Ascending aorta (tissue), 2 donors: ENCODE data around the gene BRWD1. TPM values are rescaled to one million over a fixed set of nuclear protein-coding genes. Genes with fewer than 3 reads are reported as not detected.

Experiments used
- DNase-seq, 2 donors: peaks; one replicate each; pipeline ENCODE4 v3.0.0-alpha.2; 2019; ENCODE audit warnings: low spot score in 2 of 2
- H3K27ac ChIP-seq, 2 donors: fragments of 200-600 bp; sonication (generic); one replicate each; pipeline ENCODE4 v1.5.1; 2016 to 2017; ENCODE audit warnings: mild to moderate bottlenecking in 1 of 2
- H3K27me3 ChIP-seq: fragments of 200-600 bp; sonication (generic); one replicate; pipeline ENCODE4 v1.5.1; 2017
- H3K36me3 ChIP-seq, 2 donors: fragments of 200-600 bp; sonication (generic); one replicate each; pipeline ENCODE4 v1.5.1; 2016
- H3K4me1 ChIP-seq, 2 donors: fragments of 200-600 bp; sonication (generic); one replicate each; pipeline ENCODE4 v1.5.1; 2016 to 2017; ENCODE audit warnings: mild to moderate bottlenecking in 1 of 2
- H3K4me3 ChIP-seq, 2 donors: fragments of 200-600 bp; sonication (generic); one replicate each; pipeline ENCODE4 v1.5.1; 2016 to 2017; ENCODE audit warnings: mild to moderate bottlenecking in 1 of 2
- H3K9me3 ChIP-seq, 2 donors: fragments of 200-600 bp; sonication (generic); one replicate each; pipeline ENCODE4 v1.5.1; 2016
- CTCF ChIP-seq, 3 experiments: fragments of 200-600 bp in 2 of 3; fragments of 450-650 bp in 1 of 3; sonication (generic) in 2 of 3; IDR thresholded peaks; one replicate each; pipeline ENCODE4 v1.5.1; 2016 to 2019; ENCODE audit warnings: antibody characterized with exemption in 3 of 3, mild to moderate bottlenecking in 1 of 3, moderate library complexity in 1 of 3
- intact Hi-C: fragments of 100-400 bp; cut with DNase I; formaldehyde crosslinking; loops from one replicate; pipeline ENCODE4 v1.15.1; 2023
- total RNA-seq: library from RNA; depleted of rRNA; stranded (reverse); fragments of >200 nt; gene quantifications from one replicate; pipeline ENCODE4 v1.1.0, GENCODE V29; 2016

The BRWD1 gene
- total RNA-seq, 1 donor from 2014 or later: 15.4 TPM

- no peak overlapping the region for H3K27ac ChIP-seq
- intact Hi-C loops: no loop called here
- no peaks in the 10 kb centered on the region for H3K4me1 ChIP-seq
- H3K27me3 ChIP-seq: no peaks in the 10 kb centered on the region
- no peaks in the 10 kb centered on the region for H3K9me3 ChIP-seq
- no peak overlapping the region for H3K4me3 ChIP-seq
- H3K36me3 ChIP-seq: peaks cover 15 to 21% of the 10 kb centered on the region in 2 donors
- no peak for DNase-seq
- TF ChIP-seq CTCF (IDR thresholded peaks at IDR 0.05): no peak
Measured at GRCh38 chr21:39175665-39176064, 137.8 kb downstream of the BRWD1 start.

GRCh38 chr21:39175154-39175553 lies 138.3 kb downstream of the BRWD1 start:
- H3K27me3 ChIP-seq: no peaks in the 10 kb centered on the region
- no peaks in the 10 kb centered on the region for H3K9me3 ChIP-seq
- DNase-seq: no peak
- intact Hi-C loops: no loop called here
- TF ChIP-seq CTCF (IDR thresholded peaks at IDR 0.05): peak; percentile 31 to 66 (median 56)
- peaks cover 15 to 21% of the 10 kb centered on the region in 2 donors for H3K36me3 ChIP-seq
- H3K4me1 ChIP-seq: no peaks in the 10 kb centered on the region
- no peak overlapping the region for H3K4me3 ChIP-seq
- no peak overlapping the region for H3K27ac ChIP-seq

GRCh38 chr21:39173716-39174680 lies 139.4 kb downstream of the BRWD1 start:
- TF ChIP-seq CTCF (IDR thresholded peaks at IDR 0.05): no peak
- no peaks in the 10 kb centered on the region for H3K4me1 ChIP-seq
- intact Hi-C loops: no loop called here
- H3K27ac ChIP-seq: no peak overlapping the region
- peaks cover 14 to 29% of the 10 kb centered on the region in 2 donors for H3K36me3 ChIP-seq
- no peaks in the 10 kb centered on the region for H3K27me3 ChIP-seq
- H3K9me3 ChIP-seq: no peaks in the 10 kb centered on the region
- no peak overlapping the region for H3K4me3 ChIP-seq
- DNase-seq: no peak

GRCh38 chr21:39169906-39170305 lies 143.5 kb downstream of the BRWD1 start:
- no peak overlapping the region for H3K27ac ChIP-seq
- H3K27me3 ChIP-seq: no peaks in the 10 kb centered on the region
- peaks cover 0 to 1% of the 10 kb centered on the region in 2 donors for H3K9me3 ChIP-seq
- no peak overlapping the region for H3K4me3 ChIP-seq
- peaks cover 12 to 29% of the 10 kb centered on the region in 2 donors for H3K36me3 ChIP-seq
- intact Hi-C loops: no loop called here
- no peak for TF ChIP-seq CTCF (IDR thresholded peaks at IDR 0.05)
- H3K4me1 ChIP-seq: no peaks in the 10 kb centered on the region
- DNase-seq: no peak

GRCh38 chr21:39168800-39169199 lies 144.6 kb downstream of the BRWD1 start:
- DNase-seq: no peak
- intact Hi-C loops: no loop called here

More at GRCh38 chr21:39168800-39169199, 144.6 kb downstream of the BRWD1 start:
- Histone ChIP-seq H3K27ac (no peak overlapping the region), H3K4me1 (no peaks in the 10 kb centered on the region), H3K36me3 (peaks cover 5 to 21% of the 10 kb centered on the region in 2 donors), H3K9me3 (peaks cover 0 to 11% of the 10 kb centered on the region in 2 donors), H3K27me3 (no peaks in the 10 kb centered on the region), H3K4me3 (no peak overlapping the region)
- TF ChIP-seq CTCF (IDR thresholded peaks at IDR 0.05): no peak
